ENCODE measurements around the gene PACS2.

Gene PACS2

GRCh38 chr14:105411017-105411941, 96.7 kb downstream of the PACS2 start:
- H3K4me3 ChIP-seq (ENCODE audit: low read depth, low read length), result peak overlapping the region; percentile 35
- no peak for DNase-seq
- no peak overlapping the region for H3K27ac ChIP-seq
- TF ChIP-seq CTCF (IDR thresholded peaks at IDR 0.05; ENCODE audit: low read depth, low read length, missing control alignments), result no peak
- H3K36me3 ChIP-seq (replicated peaks), result no peaks in the 10 kb centered on the region
- H3K27me3 ChIP-seq (replicated peaks), result no peaks in the 10 kb centered on the region
- in situ Hi-C loops (cut with HindIII; ENCODE audit: low pct_ligation_motif_present, low sequenced_read_pairs), result no loop called here

- TF ChIP-seq CTCF (IDR thresholded peaks at IDR 0.05; ENCODE audit: low read depth, low read length, missing control alignments), result no peak
- no peak overlapping the region for H3K4me3 ChIP-seq (ENCODE audit: low read depth, low read length)
- in situ Hi-C loops (cut with HindIII; ENCODE audit: low pct_ligation_motif_present, low sequenced_read_pairs), result no loop called here
- no peaks in the 10 kb centered on the region for H3K36me3 ChIP-seq (replicated peaks)
- no peak for DNase-seq
- H3K27me3 ChIP-seq (replicated peaks), result no peaks in the 10 kb centered on the region
- H3K27ac ChIP-seq, result no peak overlapping the region
Measured at GRCh38 chr14:105411985-105412770, 97.6 kb downstream of the PACS2 start.

- DNase-seq, result no peak
- no peak overlapping the region for H3K4me3 ChIP-seq (ENCODE audit: low read depth, low read length)
- no peak for TF ChIP-seq CTCF (IDR thresholded peaks at IDR 0.05; ENCODE audit: low read depth, low read length, missing control alignments)
- H3K27me3 ChIP-seq (replicated peaks), result no peaks in the 10 kb centered on the region
- no peak overlapping the region for H3K27ac ChIP-seq
- no peaks in the 10 kb centered on the region for H3K36me3 ChIP-seq (replicated peaks)
- in situ Hi-C loops (cut with HindIII; ENCODE audit: low pct_ligation_motif_present, low sequenced_read_pairs), result no loop called here
Measured at GRCh38 chr14:105412771-105413543, 98.4 kb downstream of the PACS2 start.

GRCh38 chr14:105413544-105413886, 99.0 kb downstream of the PACS2 start:
- Histone ChIP-seq H3K36me3 (replicated peaks) (no peaks in the 10 kb centered on the region), H3K27me3 (replicated peaks) (no peaks in the 10 kb centered on the region), H3K4me3 (ENCODE audit: low read depth, low read length) (no peak overlapping the region), H3K27ac (no peak overlapping the region)
- DNase-seq, result no peak
- TF ChIP-seq CTCF (IDR thresholded peaks at IDR 0.05; ENCODE audit: low read depth, low read length, missing control alignments), result no peak
- in situ Hi-C loops (cut with HindIII; ENCODE audit: low pct_ligation_motif_present, low sequenced_read_pairs), result no loop called here

GRCh38 chr14:105414456-105415371, 100.2 kb downstream of the PACS2 start:
- in situ Hi-C loops (cut with HindIII; ENCODE audit: low pct_ligation_motif_present, low sequenced_read_pairs), result no loop called here
- H3K27me3 ChIP-seq (replicated peaks), result no peaks in the 10 kb centered on the region
- peak; percentile 56 for DNase-seq
- peak; percentile 46 for TF ChIP-seq CTCF (IDR thresholded peaks at IDR 0.05; ENCODE audit: low read depth, low read length, missing control alignments)
- no peaks in the 10 kb centered on the region for H3K36me3 ChIP-seq (replicated peaks)
- peak overlapping the region; percentile 45 for H3K4me3 ChIP-seq (ENCODE audit: low read depth, low read length)
- no peak overlapping the region for H3K27ac ChIP-seq

Data from brain microvascular endothelial cell (primary cell).